Measurements from ENCODE around the gene GRB2. TPM values are rescaled to one million over a fixed set of nuclear protein-coding genes. Genes with fewer than 3 reads are reported as not detected.

Gene GRB2
- total and polyA plus RNA-seq, 2 donors from 2014 or later = 65.3 to 119 TPM

DNA sequence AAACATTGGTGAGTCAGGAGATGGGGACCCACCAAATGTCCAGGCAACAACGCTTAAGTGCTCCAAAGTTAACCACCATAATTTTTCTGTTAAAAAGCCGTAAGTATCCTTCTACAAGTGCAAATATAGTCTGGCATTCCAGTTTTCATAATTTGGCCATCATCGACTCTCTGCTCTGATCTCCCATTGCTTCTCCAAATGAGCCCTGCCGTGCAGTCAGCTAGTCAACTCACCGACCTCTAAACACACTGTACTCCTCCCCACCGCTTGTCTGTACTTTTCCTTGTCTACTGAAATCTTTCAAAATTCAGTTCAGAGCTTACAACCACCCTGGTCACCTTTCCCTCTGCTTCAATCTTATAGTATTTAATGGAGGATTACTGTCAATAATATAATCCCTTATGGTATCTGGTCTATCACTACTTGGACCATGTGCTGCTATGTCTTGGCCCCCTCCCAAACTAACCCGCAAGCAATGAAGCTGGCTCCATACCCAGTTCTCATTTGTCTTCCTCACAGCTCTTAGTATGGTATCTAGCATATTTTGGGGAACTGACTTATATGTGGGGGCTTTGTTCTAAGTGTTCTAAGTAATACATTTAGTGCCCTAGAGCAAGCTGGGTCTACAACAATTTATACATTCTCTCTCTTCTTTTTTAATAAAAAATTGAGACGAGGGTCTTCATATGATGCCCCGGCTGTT is 63.5 kb downstream of the GRB2 start:
- FAIRE-seq = no peak
- Histone ChIP-seq H3K9ac (ENCODE audit: low read length in 3 of 3) (no peak overlapping the region), H3K36me3 (ENCODE audit: control insufficient read depth in 2 of 3, insufficient read depth in 3 of 3, low read length in 3 of 3) (no peaks in the 10 kb centered on the region), H3K9me3 (ENCODE audit: control insufficient read depth in 2 of 3, insufficient read depth in 1 of 3, low read length in 3 of 3) (no peaks in the 10 kb centered on the region), H3K4me1 (ENCODE audit: control insufficient read depth in 2 of 3, insufficient read depth in 2 of 3, low read depth in 1 of 3, low read length in 3 of 3) (peaks cover 0 to 16% (median 10%) of the 10 kb centered on the region in 3 donors), H3K27ac (ENCODE audit: low read depth in 2 of 2, low read length in 2 of 2) (no peak overlapping the region), H3K4me3 (ENCODE audit: low read length in 3 of 3) (no peak overlapping the region), H3K27me3 (ENCODE audit: control insufficient read depth, insufficient read depth, low read length) (no peaks in the 10 kb centered on the region)
- TF ChIP-seq, protein P1, sequence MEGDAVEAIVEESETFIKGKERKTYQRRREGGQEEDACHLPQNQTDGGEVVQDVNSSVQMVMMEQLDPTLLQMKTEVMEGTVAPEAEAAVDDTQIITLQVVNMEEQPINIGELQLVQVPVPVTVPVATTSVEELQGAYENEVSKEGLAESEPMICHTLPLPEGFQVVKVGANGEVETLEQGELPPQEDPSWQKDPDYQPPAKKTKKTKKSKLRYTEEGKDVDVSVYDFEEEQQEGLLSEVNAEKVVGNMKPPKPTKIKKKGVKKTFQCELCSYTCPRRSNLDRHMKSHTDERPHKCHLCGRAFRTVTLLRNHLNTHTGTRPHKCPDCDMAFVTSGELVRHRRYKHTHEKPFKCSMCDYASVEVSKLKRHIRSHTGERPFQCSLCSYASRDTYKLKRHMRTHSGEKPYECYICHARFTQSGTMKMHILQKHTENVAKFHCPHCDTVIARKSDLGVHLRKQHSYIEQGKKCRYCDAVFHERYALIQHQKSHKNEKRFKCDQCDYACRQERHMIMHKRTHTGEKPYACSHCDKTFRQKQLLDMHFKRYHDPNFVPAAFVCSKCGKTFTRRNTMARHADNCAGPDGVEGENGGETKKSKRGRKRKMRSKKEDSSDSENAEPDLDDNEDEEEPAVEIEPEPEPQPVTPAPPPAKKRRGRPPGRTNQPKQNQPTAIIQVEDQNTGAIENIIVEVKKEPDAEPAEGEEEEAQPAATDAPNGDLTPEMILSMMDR (IDR thresholded peaks at IDR 0.05; ENCODE audit: borderline replicate concordance, extremely low read depth, insufficient read depth) = no peak
- DNase-seq = no peak
- intact Hi-C loops (cut with DNase I) = loop anchor here (10.0 kb wide), 1 partner anchor 53 kb away; no protein-coding TSS in a partner anchor

DNA sequence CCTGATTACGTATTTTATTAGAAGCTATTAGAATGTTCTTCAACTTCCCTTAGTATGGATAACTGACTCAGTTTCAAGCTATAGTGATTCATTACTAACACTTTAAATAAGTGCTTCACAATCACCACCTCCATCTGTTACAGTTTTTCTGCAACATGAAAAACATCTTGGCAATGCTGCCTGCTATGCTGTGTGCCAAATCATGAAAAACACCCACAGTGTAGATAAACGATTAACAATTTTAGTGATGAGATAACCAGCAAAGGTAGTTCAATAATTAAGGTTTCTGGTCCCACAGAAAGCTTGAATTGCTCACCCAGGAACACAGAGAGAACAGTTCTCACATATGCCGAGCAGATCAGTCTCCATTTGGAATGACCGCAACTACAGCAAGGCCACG is 64.8 kb downstream of the GRB2 start:
- H3K27me3 ChIP-seq (ENCODE audit: control insufficient read depth, insufficient read depth, low read length) = no peaks in the 10 kb centered on the region
- intact Hi-C loops (cut with DNase I) = loop anchor here (10.0 kb wide), 1 partner anchor 54 kb away; no protein-coding TSS in a partner anchor
- FAIRE-seq (no peak), DNase-seq (no peak)
- H3K36me3 ChIP-seq (ENCODE audit: control insufficient read depth in 2 of 3, insufficient read depth in 3 of 3, low read length in 3 of 3) = no peaks in the 10 kb centered on the region
- no peaks in the 10 kb centered on the region for H3K9me3 ChIP-seq (ENCODE audit: control insufficient read depth in 2 of 3, insufficient read depth in 1 of 3, low read length in 3 of 3)
- H3K4me1 ChIP-seq (ENCODE audit: control insufficient read depth in 2 of 3, insufficient read depth in 2 of 3, low read depth in 1 of 3, low read length in 3 of 3) = peaks cover 0 to 11% (median 8%) of the 10 kb centered on the region in 3 donors
- H3K9ac ChIP-seq (ENCODE audit: low read length in 3 of 3) = no peak overlapping the region
- TF ChIP-seq, protein P1 (IDR thresholded peaks at IDR 0.05; ENCODE audit: borderline replicate concordance, extremely low read depth, insufficient read depth) = no peak
- no peak overlapping the region for H3K27ac ChIP-seq (ENCODE audit: low read depth in 2 of 2, low read length in 2 of 2)
- H3K4me3 ChIP-seq (ENCODE audit: low read length in 3 of 3) = no peak overlapping the region

DNA sequence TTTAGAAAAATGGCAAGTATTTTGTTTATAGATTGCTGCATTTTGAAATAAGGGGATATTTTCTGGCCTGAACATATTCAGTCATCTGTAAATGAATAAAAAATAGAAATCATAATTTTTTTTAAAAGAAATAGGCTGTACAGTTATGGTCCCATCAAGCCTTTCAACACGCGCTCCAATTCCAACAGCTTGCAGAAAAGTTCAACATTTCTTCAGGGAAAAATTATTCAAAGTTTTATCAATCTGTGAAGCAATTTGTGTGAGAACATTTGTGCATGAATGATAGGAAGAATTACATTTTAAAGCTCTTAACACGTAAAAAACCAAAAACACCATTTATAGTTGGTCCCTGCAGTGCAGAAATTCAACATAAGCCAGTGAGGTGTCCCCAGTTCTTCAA is 65.5 kb downstream of the GRB2 start:
- no peaks in the 10 kb centered on the region for H3K36me3 ChIP-seq (ENCODE audit: control insufficient read depth in 2 of 3, insufficient read depth in 3 of 3, low read length in 3 of 3)
- TF ChIP-seq, protein P1 (IDR thresholded peaks at IDR 0.05; ENCODE audit: borderline replicate concordance, extremely low read depth, insufficient read depth) = no peak
- no peaks in the 10 kb centered on the region for H3K9me3 ChIP-seq (ENCODE audit: control insufficient read depth in 2 of 3, insufficient read depth in 1 of 3, low read length in 3 of 3)
- FAIRE-seq = no peak
- H3K4me1 ChIP-seq (ENCODE audit: control insufficient read depth in 2 of 3, insufficient read depth in 2 of 3, low read depth in 1 of 3, low read length in 3 of 3) = peaks cover 0 to 10% (median 7%) of the 10 kb centered on the region in 3 donors
- no peak for DNase-seq
- H3K27ac ChIP-seq (ENCODE audit: low read depth in 2 of 2, low read length in 2 of 2) = no peak overlapping the region
- no peak overlapping the region for H3K9ac ChIP-seq (ENCODE audit: low read length in 3 of 3)
- H3K27me3 ChIP-seq (ENCODE audit: control insufficient read depth, insufficient read depth, low read length) = no peaks in the 10 kb centered on the region
- intact Hi-C loops (cut with DNase I) = loop anchor here (10.0 kb wide), 1 partner anchor 55 kb away; no protein-coding TSS in a partner anchor
- H3K4me3 ChIP-seq (ENCODE audit: low read length in 3 of 3) = no peak overlapping the region

Measured in kidney (tissue), 14 donors.